K562 (cell line): ENCODE measurements around the gene ARR3. TPM values are rescaled to one million over a fixed set of nuclear protein-coding genes. Genes with fewer than 3 reads are reported as not detected.

ENCODE experiments used
- CREB1 ChIP-seq, 2 experiments: sonication (generic) in 1 of 2; formaldehyde crosslinking in 1 of 2; IDR thresholded peaks; 2 replicates each; pipeline versions ENCODE4 v1.6.1 to v1.8.0; 2012 to 2022; ENCODE audit warnings: inconsistent platforms in 1 of 2, mild to moderate bottlenecking in 1 of 2, missing genetic modification reagents in 1 of 2, moderate library complexity in 1 of 2
- E2F6 ChIP-seq, 2 experiments: IDR thresholded peaks; 2 replicates each; pipeline ENCODE4 v1.6.1; 2011; ENCODE audit warnings: borderline replicate concordance in 1 of 2, control low read depth in 1 of 2, low read depth in 1 of 2, low read length in 1 of 2, mild to moderate bottlenecking in 1 of 2, mixed read lengths in 1 of 2, moderate library complexity in 1 of 2; ENCODE audit not compliant: insufficient read depth in 1 of 2, insufficient read length in 1 of 2, poor library complexity in 1 of 2, severe bottlenecking in 1 of 2; ENCODE audit errors: extremely low read depth in 1 of 2
- ETS1 ChIP-seq: conservative IDR thresholded peaks from 2 replicates; pipeline ENCODE4 v1.6.1; 2011; ENCODE audit warnings: low read depth, mild to moderate bottlenecking, low read length; ENCODE audit not compliant: control insufficient read depth
- ETV1 ChIP-seq: fragments of 450-650 bp; conservative IDR thresholded peaks from 2 replicates; pipeline ENCODE4 v1.6.1; 2016; ENCODE audit warnings: missing genetic modification characterization, control low read depth, low read depth, missing compliant biosample characterization
- HDAC1 ChIP-seq, 2 experiments: fragments of 450-650 bp; IDR thresholded peaks; 2 replicates each; pipeline ENCODE4 v1.6.1; 2016 to 2017; ENCODE audit warnings: inconsistent platforms in 1 of 2, mild to moderate bottlenecking in 1 of 2, moderate library complexity in 1 of 2
- HMGN3 ChIP-seq: IDR thresholded peaks from 2 replicates; pipeline ENCODE4 v1.6.1; 2011; ENCODE audit warnings: borderline replicate concordance, low read depth, mild to moderate bottlenecking, mixed read lengths, low read length; ENCODE audit not compliant: insufficient read length; ENCODE audit errors: extremely low read depth
- MYBL2 ChIP-seq, 2 experiments: fragments of 450-650 bp in 1 of 2; sonication (generic) in 1 of 2; formaldehyde crosslinking in 1 of 2; IDR thresholded peaks; 2 replicates each; pipeline versions ENCODE4 v1.6.1 to v1.8.1; 2017 to 2022; ENCODE audit warnings: borderline replicate concordance in 1 of 2, inconsistent platforms in 1 of 2, low read depth in 1 of 2, mild to moderate bottlenecking in 1 of 2, missing genetic modification reagents in 1 of 2, moderate library complexity in 1 of 2
- MYC ChIP-seq, 2 experiments: fragments of 250-450 bp in 1 of 2; sonication (Bioruptor Pico) in 1 of 2; IDR thresholded peaks; 2 replicates each; pipeline versions ENCODE4 v1.5.1 to v1.6.1; 2012 to 2021; ENCODE audit warnings: low read depth in 2 of 2, borderline replicate concordance in 1 of 2, improper control_type of control experiment in 1 of 2, low read length in 1 of 2, mild to moderate bottlenecking in 1 of 2, moderate library complexity in 1 of 2
- NCOR1 ChIP-seq: fragments of 450-650 bp; IDR thresholded peaks from 2 replicates; pipeline ENCODE4 v1.6.1; 2016; ENCODE audit warnings: mild to moderate bottlenecking, moderate library complexity
- NR2C1 ChIP-seq, 2 experiments: fragments of 450-650 bp; IDR thresholded peaks; 2 replicates each; pipeline ENCODE4 v1.6.1; 2017; ENCODE audit warnings: mild to moderate bottlenecking in 2 of 2, antibody characterized with exemption in 1 of 2, inconsistent platforms in 1 of 2, missing compliant biosample characterization in 1 of 2, missing genetic modification characterization in 1 of 2
- NR2C2 ChIP-seq, 2 experiments: fragments of 200-800 bp in 1 of 2; sonication (Bioruptor generic) in 1 of 2; sonication (generic) in 1 of 2; formaldehyde crosslinking in 1 of 2; IDR thresholded peaks; 2 replicates each; pipeline versions ENCODE4 v1.6.1 to v1.8.0; 2016 to 2022; ENCODE audit warnings: mild to moderate bottlenecking in 1 of 2, missing compliant biosample characterization in 1 of 2, missing genetic modification characterization in 1 of 2, missing genetic modification reagents in 1 of 2
- NR4A1 ChIP-seq, 2 experiments: fragments of 250-450 bp in 1 of 2; fragments of 450-650 bp in 1 of 2; sonication (Bioruptor Pico) in 1 of 2; IDR thresholded peaks; 2 replicates each; pipeline versions ENCODE4 v1.4.0 to v1.6.1; 2016 to 2020; ENCODE audit warnings: mild to moderate bottlenecking in 2 of 2, missing compliant biosample characterization in 1 of 2, missing genetic modification characterization in 1 of 2, moderate library complexity in 1 of 2
- POLR2A ChIP-seq: fragments of 450-650 bp; conservative IDR thresholded peaks from 2 replicates; pipeline ENCODE4 v1.6.1; 2016
- POLR2G ChIP-seq: fragments of 200-400 bp; formaldehyde crosslinking; IDR thresholded peaks from 2 replicates; pipeline ENCODE4 v1.6.1; 2017; ENCODE audit warnings: low read depth, mild to moderate bottlenecking, antibody characterized with exemption, low read length, moderate library complexity
- POLR2H ChIP-seq: IDR thresholded peaks from 2 replicates; pipeline ENCODE4 v1.6.1; 2016; ENCODE audit warnings: missing genetic modification characterization, low read depth, mild to moderate bottlenecking, control low read depth, missing compliant biosample characterization, moderate library complexity
- SAP30 ChIP-seq: fragments of 200-600 bp; sonication (generic); IDR thresholded peaks from 2 replicates; pipeline ENCODE4 v1.6.1; 2012; ENCODE audit warnings: borderline replicate concordance, low read depth, mild to moderate bottlenecking, moderate library complexity, low read length, control low read depth, inconsistent platforms; ENCODE audit not compliant: insufficient read depth, poor library complexity, severe bottlenecking
- polyA plus RNA-seq, 8 experiments: library from polyadenylated mRNA; depleted of rRNA in 4 of 8; stranded (reverse) in 5 of 8; unstranded in 3 of 8; fragments of >200 nt; fragmentation: Nextera tagmentation in 2 of 8; fragmentation: Illumina TruSeq in 1 of 8; extraction: Ambion mirVana in 2 of 8; extraction: Trizol in 1 of 8; gene quantifications; 2 replicates each; pipeline versions ENCODE4 v1.2.1 to v1.2.3, GENCODE V29; 2011 to 2014; ENCODE audit warnings: inconsistent platforms in 1 of 8, missing spikeins in 1 of 8
- total RNA-seq, 7 experiments: library from RNA; depleted of rRNA in 6 of 7; stranded (reverse); fragments of >200 nt in 6 of 7; fragmentation: Illumina TruSeq in 2 of 7; extraction: Trizol in 2 of 7; gene quantifications; 2 replicates each; pipeline versions ENCODE4 v1.2.1 to v1.2.3, GENCODE V29; 2011 to 2021; ENCODE audit warnings: low replicate concordance in 1 of 7
- TF ChIP-seq, protein P1 (sequence below): fragments of 450-650 bp; IDR thresholded peaks from 2 replicates; pipeline ENCODE4 v1.6.1; 2016; ENCODE audit warnings: borderline replicate concordance

ARR3 gene
- total and polyA plus RNA-seq, 9 of the 15 experiments (the other 6 are each of a cell fraction or from before 2014, with no cell fraction given), result not detected

GRCh38 chrX:70289793-70290770 is 21.9 kb downstream of the ARR3 start, which contains the start of the genes KIF4A and PDZD11 (continued):
- no peak for TF ChIP-seq CREB1 (IDR thresholded peaks at IDR 0.05)
- 0 out of 2 replicates have a peak, but pooled peaks have one; percentile 38 for TF ChIP-seq CREB1 (CRISPR knock-in tag; IDR thresholded peaks at IDR 0.05)
- TF ChIP-seq MYBL2 (IDR thresholded peaks at IDR 0.05; ENCODE audit: low read depth), result peak; percentile 96
- peak; percentile 80; the same call in 1 of the 2 replicates for TF ChIP-seq MYBL2 (CRISPR knock-in tag; IDR thresholded peaks at IDR 0.05; ENCODE audit: borderline replicate concordance)
- TF ChIP-seq POLR2H, result peak; percentile 72
- 0 out of 2 replicates have a peak, but pooled peaks have one; percentile 55 for TF ChIP-seq NR2C2 (CRISPR knock-in tag; IDR thresholded peaks at IDR 0.05)
- peak; percentile 97 for TF ChIP-seq NR2C2 (tag; IDR thresholded peaks at IDR 0.05)
- TF ChIP-seq ETS1, result 0 out of 2 replicates have a peak, but pooled peaks have one; percentile 26
- TF ChIP-seq HMGN3, result peak; percentile 28
- peak in 1 of 2 experiments; percentile 79; a peak in 2 of 4 replicates for TF ChIP-seq HDAC1 (IDR thresholded peaks at IDR 0.05)
- TF ChIP-seq, protein P1, sequence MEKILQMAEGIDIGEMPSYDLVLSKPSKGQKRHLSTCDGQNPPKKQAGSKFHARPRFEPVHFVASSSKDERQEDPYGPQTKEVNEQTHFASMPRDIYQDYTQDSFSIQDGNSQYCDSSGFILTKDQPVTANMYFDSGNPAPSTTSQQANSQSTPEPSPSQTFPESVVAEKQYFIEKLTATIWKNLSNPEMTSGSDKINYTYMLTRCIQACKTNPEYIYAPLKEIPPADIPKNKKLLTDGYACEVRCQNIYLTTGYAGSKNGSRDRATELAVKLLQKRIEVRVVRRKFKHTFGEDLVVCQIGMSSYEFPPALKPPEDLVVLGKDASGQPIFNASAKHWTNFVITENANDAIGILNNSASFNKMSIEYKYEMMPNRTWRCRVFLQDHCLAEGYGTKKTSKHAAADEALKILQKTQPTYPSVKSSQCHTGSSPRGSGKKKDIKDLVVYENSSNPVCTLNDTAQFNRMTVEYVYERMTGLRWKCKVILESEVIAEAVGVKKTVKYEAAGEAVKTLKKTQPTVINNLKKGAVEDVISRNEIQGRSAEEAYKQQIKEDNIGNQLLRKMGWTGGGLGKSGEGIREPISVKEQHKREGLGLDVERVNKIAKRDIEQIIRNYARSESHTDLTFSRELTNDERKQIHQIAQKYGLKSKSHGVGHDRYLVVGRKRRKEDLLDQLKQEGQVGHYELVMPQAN, result peak; percentile 65
- peak; percentile 90 for TF ChIP-seq SAP30
- peak; percentile 84 for TF ChIP-seq POLR2A
- TF ChIP-seq POLR2G, result peak; percentile 93
- no peak for TF ChIP-seq NR4A1 (CRISPR knock-in tag; IDR thresholded peaks at IDR 0.05)
- TF ChIP-seq NR4A1 (tag; IDR thresholded peaks at IDR 0.05), result no peak
- 0 out of 2 replicates have a peak, but pooled peaks have one; percentile 12 for TF ChIP-seq NCOR1
- peak; percentile 92 for TF ChIP-seq NR2C1 (IDR thresholded peaks at IDR 0.05)
- peak; percentile 88 for TF ChIP-seq NR2C1 (tag; IDR thresholded peaks at IDR 0.05)
- TF ChIP-seq MYC (IDR thresholded peaks at IDR 0.05; ENCODE audit: low read depth, low read length), result 0 out of 2 replicates have a peak, but pooled peaks have one; percentile 16
- no peak for TF ChIP-seq MYC (CRISPR knock-in tag; IDR thresholded peaks at IDR 0.05; ENCODE audit: borderline replicate concordance, low read depth)
- TF ChIP-seq ETV1 (tag), result peak; percentile 51
- TF ChIP-seq E2F6 (IDR thresholded peaks at IDR 0.05; ENCODE audit: borderline replicate concordance in 1 of 2, extremely low read depth in 1 of 2, insufficient read depth in 1 of 2, insufficient read length in 1 of 2, low read depth in 1 of 2, low read length in 1 of 2, poor library complexity in 1 of 2, severe bottlenecking in 1 of 2), result peak in 1 of 2 experiments; percentile 57
